ENCODE data around the gene ELK4.

DNA sequence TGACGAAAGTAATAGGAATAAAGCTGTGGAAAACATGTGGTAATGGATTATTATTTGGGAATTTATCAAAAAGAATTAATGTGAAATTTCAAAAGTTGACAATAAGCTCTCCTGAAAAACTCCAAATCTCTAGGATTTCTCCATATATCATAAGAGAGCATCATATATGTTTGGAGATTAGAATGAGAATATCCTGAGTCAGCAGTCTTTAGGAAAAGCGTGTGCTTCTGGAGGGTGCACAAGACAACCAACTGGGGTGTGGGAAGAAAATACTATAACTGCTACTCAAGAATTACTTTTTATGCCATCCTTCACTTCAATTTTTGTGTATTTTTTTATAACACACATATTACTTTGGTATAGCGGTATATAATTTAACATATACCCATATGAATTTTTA is 19.7 kb downstream of the ELK4 start:
- TF ChIP-seq CTCF (IDR thresholded peaks at IDR 0.05), result no peak
- TF ChIP-seq POLR2A (IDR thresholded peaks at IDR 0.05), result no peak
